CD14-positive monocyte (primary cell): ENCODE measurements around the gene SMARCAL1. TPM values are rescaled to one million over a fixed set of nuclear protein-coding genes. Genes with fewer than 3 reads are reported as not detected.

Source experiments
- DNase-seq, 3 donors: peaks; one replicate each; pipeline ENCODE4 v3.0.0-alpha.2; 2011 to 2022
- H2AFZ ChIP-seq: 2 replicates; pipeline ENCODE4 v1.6.0; 2012; ENCODE audit warnings: mild to moderate bottlenecking, low read depth, low read length, inconsistent platforms; ENCODE audit not compliant: insufficient read depth, poor library complexity, severe bottlenecking
- H3K27ac ChIP-seq, 2 donors: 1 replicate in 1 of 2; 2 replicates in 1 of 2; pipeline ENCODE4 v1.5.1; 2012 to 2013; ENCODE audit warnings: low read length in 2 of 2, control low read depth in 1 of 2, inconsistent platforms in 1 of 2, low read depth in 1 of 2, mild to moderate bottlenecking in 1 of 2
- H3K27me3 ChIP-seq, 2 donors: one replicate each; pipeline versions ENCODE4 v1.6.0 to v1.6.1; 2011 to 2013; ENCODE audit warnings: low read length in 2 of 2; ENCODE audit not compliant: control insufficient read depth in 2 of 2, insufficient read depth in 2 of 2
- H3K36me3 ChIP-seq, 2 donors: replicated peaks in 1 of 2; 1 replicate in 1 of 2; 2 replicates in 1 of 2; pipeline versions ENCODE4 v1.5.1 to v1.6.1; 2012 to 2013; ENCODE audit warnings: low read length in 2 of 2, control low read depth in 1 of 2, inconsistent platforms in 1 of 2, mild to moderate bottlenecking in 1 of 2; ENCODE audit not compliant: insufficient read depth in 2 of 2, control insufficient read depth in 1 of 2
- H3K4me1 ChIP-seq, 2 donors: 1 replicate in 1 of 2; 2 replicates in 1 of 2; pipeline versions ENCODE4 v1.5.1 to v1.6.1; 2012 to 2013; ENCODE audit warnings: low read length in 2 of 2, control low read depth in 1 of 2, inconsistent platforms in 1 of 2, mild to moderate bottlenecking in 1 of 2, moderate library complexity in 1 of 2; ENCODE audit not compliant: insufficient read depth in 2 of 2, control insufficient read depth in 1 of 2
- H3K4me2 ChIP-seq: replicated peaks from 2 replicates; pipeline ENCODE3; 2012; ENCODE audit warnings: low read length, moderate library complexity, mild to moderate bottlenecking; ENCODE audit not compliant: poor library complexity, severe bottlenecking; ENCODE audit errors: extremely low read depth
- H3K4me3 ChIP-seq, 3 experiments: fragments of 200-600 bp in 1 of 3; sonication (generic) in 1 of 3; replicated peaks in 1 of 3; 1 replicate in 2 of 3; 2 replicates in 1 of 3; pipeline ENCODE4 v1.5.1; 2011 to 2013; ENCODE audit warnings: low read length in 3 of 3, mild to moderate bottlenecking in 3 of 3, control low read depth in 2 of 3, low read depth in 2 of 3, inconsistent platforms in 1 of 3, moderate library complexity in 1 of 3
- H3K79me2 ChIP-seq: 2 replicates; pipeline ENCODE4 v1.6.0; 2012; ENCODE audit warnings: mild to moderate bottlenecking, control low read depth, inconsistent platforms, low read length, moderate library complexity; ENCODE audit not compliant: insufficient read depth
- H3K9ac ChIP-seq: 2 replicates; pipeline ENCODE4 v1.6.0; 2017; ENCODE audit warnings: low read length, mild to moderate bottlenecking; ENCODE audit not compliant: insufficient read depth, poor library complexity, severe bottlenecking
- H3K9me3 ChIP-seq, 2 donors: replicated peaks in 1 of 2; 1 replicate in 1 of 2; 2 replicates in 1 of 2; pipeline versions ENCODE4 v1.5.1 to v1.6.1; 2012 to 2013; ENCODE audit warnings: low read length in 2 of 2, control low read depth in 1 of 2; ENCODE audit not compliant: control insufficient read depth in 1 of 2, insufficient read depth in 1 of 2
- H4K20me1 ChIP-seq: 2 replicates; pipeline ENCODE4 v1.6.0; 2012; ENCODE audit warnings: mild to moderate bottlenecking, low read length, control low read depth, moderate library complexity; ENCODE audit not compliant: insufficient read depth
- H3K27ac Mint-ChIP-seq, 7 donors: one replicate each; pipeline ENCODE4 v1.8.0; 2020; ENCODE audit warnings: mild to moderate bottlenecking in 7 of 7, mixed read lengths in 7 of 7, moderate library complexity in 6 of 7, inconsistent platforms in 2 of 7
- H3K27me3 Mint-ChIP-seq, 3 donors: one replicate each; pipeline ENCODE4 v1.8.0; 2021 to 2022; ENCODE audit warnings: low read depth in 3 of 3, mild to moderate bottlenecking in 3 of 3, mixed read lengths in 3 of 3, moderate library complexity in 3 of 3, inconsistent platforms in 1 of 3
- H3K36me3 Mint-ChIP-seq, 2 donors: one replicate each; pipeline ENCODE4 v1.8.0; 2020; ENCODE audit warnings: mixed read lengths in 2 of 2, inconsistent platforms in 1 of 2, mild to moderate bottlenecking in 1 of 2
- H3K4me1 Mint-ChIP-seq: one replicate; pipeline ENCODE4 v1.8.0; 2020; ENCODE audit warnings: mild to moderate bottlenecking, mixed read lengths
- H3K4me3 Mint-ChIP-seq, 2 donors: one replicate each; pipeline ENCODE4 v1.8.0; 2020; ENCODE audit warnings: mild to moderate bottlenecking in 2 of 2, mixed read lengths in 2 of 2, moderate library complexity in 1 of 2
- H3K9me3 Mint-ChIP-seq, 7 donors: one replicate each; pipeline ENCODE4 v1.8.0; 2020 to 2022; ENCODE audit warnings: mixed read lengths in 7 of 7, mild to moderate bottlenecking in 6 of 7, moderate library complexity in 6 of 7, inconsistent platforms in 2 of 7
- WGBS: methylation state at CpG from one replicate; pipeline ENCODE4 v1.1.5; 2013; ENCODE audit warnings: missing lambda C conversion rate; ENCODE audit not compliant: insufficient coverage; 5-methylcytosine and 5-hydroxymethylcytosine counted together
- intact Hi-C, 2 donors: fragments of 100-400 bp; cut with micrococcal nuclease; formaldehyde crosslinking; loops; one replicate each; pipeline versions ENCODE4 v1.15.0 to v1.15.1; 2023
- polyA plus RNA-seq, 3 donors: library from polyadenylated mRNA; depleted of rRNA in 1 of 3; unstranded in 2 of 3; stranded (reverse) in 1 of 3; fragments of 300-500 nt in 2 of 3; fragments of >200 nt in 1 of 3; fragmentation: Illumina TruSeq in 2 of 3; gene quantifications; 1 replicate in 2 of 3; 2 replicates in 1 of 3; pipeline ENCODE4 v1.2.3, GENCODE V29; 2012 to 2021
- TF ChIP-seq, protein P1 (sequence below): fragments of 200-600 bp; IDR thresholded peaks from one replicate; pipeline ENCODE4 v1.8.0; 2022; ENCODE audit warnings: antibody characterized with exemption, mild to moderate bottlenecking

Gene SMARCAL1
- polyA plus RNA-seq, 3 donors = 10.5 to 13.3 (median 11.5) TPM

DNA sequence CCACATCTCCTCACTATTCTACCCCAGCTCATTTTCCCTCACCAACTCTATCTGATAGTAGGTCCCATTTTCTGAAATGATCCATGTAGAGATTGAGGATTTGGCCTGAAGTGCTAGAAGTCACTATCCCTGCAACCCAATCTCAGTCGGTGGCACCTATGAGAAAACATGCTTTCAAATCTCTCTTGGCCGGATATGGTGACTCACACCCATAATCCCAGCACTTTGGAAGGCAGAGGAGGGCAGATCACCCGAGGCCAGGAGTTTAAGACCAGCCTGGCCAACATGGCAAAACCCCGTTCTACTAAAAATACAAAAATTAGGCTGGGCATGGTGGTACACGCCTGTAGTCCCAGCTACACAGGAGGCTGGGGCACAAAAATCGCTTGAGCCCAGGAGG, 20.9 kb upstream of the SMARCAL1 start:
- Mint-ChIP-seq H3K27me3 (peaks cover under 1 to 4% (median 2%) of the 10 kb centered on the region in 3 donors), H3K27ac (no peak overlapping the region), H3K9me3 (peaks cover 0 to 5% (median 0%) of the 10 kb centered on the region in 7 donors), H3K36me3 (no peaks in the 10 kb centered on the region), H3K4me3 (no peak overlapping the region), H3K4me1 (peaks cover 31% of the 10 kb centered on the region)
- Histone ChIP-seq H3K36me3 (no peaks in the 10 kb centered on the region), H3K27ac (no peak overlapping the region), H2AFZ (no peak overlapping the region), H3K9me3 (no peaks in the 10 kb centered on the region), H3K4me2 (no peak overlapping the region), H3K27me3 (no peaks in the 10 kb centered on the region), H3K4me1 (peaks cover 31 to 32% of the 10 kb centered on the region in 2 donors), H3K9ac (no peak overlapping the region), H3K4me3 (no peak overlapping the region), H3K79me2 (no peaks in the 10 kb centered on the region), H4K20me1 (no peaks in the 10 kb centered on the region)
- intact Hi-C loops = no loop called here
- DNase-seq = no peak
- TF ChIP-seq, protein P1, sequence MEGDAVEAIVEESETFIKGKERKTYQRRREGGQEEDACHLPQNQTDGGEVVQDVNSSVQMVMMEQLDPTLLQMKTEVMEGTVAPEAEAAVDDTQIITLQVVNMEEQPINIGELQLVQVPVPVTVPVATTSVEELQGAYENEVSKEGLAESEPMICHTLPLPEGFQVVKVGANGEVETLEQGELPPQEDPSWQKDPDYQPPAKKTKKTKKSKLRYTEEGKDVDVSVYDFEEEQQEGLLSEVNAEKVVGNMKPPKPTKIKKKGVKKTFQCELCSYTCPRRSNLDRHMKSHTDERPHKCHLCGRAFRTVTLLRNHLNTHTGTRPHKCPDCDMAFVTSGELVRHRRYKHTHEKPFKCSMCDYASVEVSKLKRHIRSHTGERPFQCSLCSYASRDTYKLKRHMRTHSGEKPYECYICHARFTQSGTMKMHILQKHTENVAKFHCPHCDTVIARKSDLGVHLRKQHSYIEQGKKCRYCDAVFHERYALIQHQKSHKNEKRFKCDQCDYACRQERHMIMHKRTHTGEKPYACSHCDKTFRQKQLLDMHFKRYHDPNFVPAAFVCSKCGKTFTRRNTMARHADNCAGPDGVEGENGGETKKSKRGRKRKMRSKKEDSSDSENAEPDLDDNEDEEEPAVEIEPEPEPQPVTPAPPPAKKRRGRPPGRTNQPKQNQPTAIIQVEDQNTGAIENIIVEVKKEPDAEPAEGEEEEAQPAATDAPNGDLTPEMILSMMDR = no peak
- 100% methylated on average over 6 of the region's 6 CpGs for whole genome bisulfite sequencing

DNA sequence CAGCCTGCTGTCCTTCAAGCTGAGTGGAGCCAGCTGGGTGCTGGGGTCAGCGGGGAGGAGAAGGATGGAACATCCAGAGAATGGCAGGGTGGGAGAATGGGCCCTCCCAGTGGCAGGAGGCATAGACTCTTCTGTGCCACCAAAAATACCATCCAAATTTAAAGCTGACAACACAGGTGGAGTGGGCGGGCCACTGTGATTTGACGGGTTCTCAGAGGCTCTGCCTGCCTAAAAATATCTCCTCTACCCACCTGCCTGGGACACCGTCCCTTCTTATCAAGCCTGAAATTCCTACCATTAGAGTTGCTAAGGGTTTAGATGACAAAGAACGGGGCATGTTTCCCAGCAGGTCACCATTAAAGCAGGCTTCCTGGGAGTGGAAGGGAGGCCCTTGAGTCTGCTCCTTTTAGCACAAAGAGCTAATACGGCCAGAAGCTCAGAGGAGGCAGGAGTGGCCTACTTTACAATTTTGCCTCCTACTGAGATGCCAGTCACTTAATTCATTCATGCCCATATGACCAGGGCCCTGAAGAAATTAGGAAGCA, 20.2 kb upstream of the SMARCAL1 start:
- Mint-ChIP-seq H3K9me3 (peaks cover 0 to 5% (median 0%) of the 10 kb centered on the region in 7 donors), H3K27ac (peak overlapping the region in 1 of 7 donors; percentile 17), H3K27me3 (peaks cover 1 to 5% (median 2%) of the 10 kb centered on the region in 3 donors), H3K36me3 (no peaks in the 10 kb centered on the region), H3K4me1 (peaks cover 31% of the 10 kb centered on the region), H3K4me3 (no peak overlapping the region)
- H3K27me3 ChIP-seq = no peaks in the 10 kb centered on the region
- H2AFZ ChIP-seq = no peak overlapping the region
- no CpG with 5 or more reads among the region's 6 CpGs for WGBS
- TF ChIP-seq, protein P1 = no peak
- no peak for DNase-seq
- H3K4me2 ChIP-seq = no peak overlapping the region
- H4K20me1 ChIP-seq = no peaks in the 10 kb centered on the region
- intact Hi-C loops = no loop called here
- no peaks in the 10 kb centered on the region for H3K36me3 ChIP-seq
- H3K9ac ChIP-seq = no peak overlapping the region
- H3K4me1 ChIP-seq = peaks cover 31 to 32% of the 10 kb centered on the region in 2 donors
- H3K9me3 ChIP-seq = no peaks in the 10 kb centered on the region
- H3K79me2 ChIP-seq = no peaks in the 10 kb centered on the region
- no peak overlapping the region for H3K4me3 ChIP-seq
- H3K27ac ChIP-seq = no peak overlapping the region
